ENCODE data around the gene NWD2.
A peak's percentile ranks its signal among the peaks of the same experiment; 100 is the strongest.
"Not testable (repeated sequence)": the region's sequence is repeated elsewhere in the genome, so short reads cannot be mapped to it uniquely, and the experiment has no call there.

Gene NWD2

GRCh38 chr4:37467223-37467622 lies 222.7 kb downstream of the NWD2 start:
- no peak for DNase-seq (ENCODE audit: low spot score)

- DNase-seq (ENCODE audit: low spot score): no peak
Observed at GRCh38 chr4:37467824-37468223, 223.3 kb downstream of the NWD2 start.

- DNase-seq (ENCODE audit: low spot score): no peak
Observed at GRCh38 chr4:37469286-37469685, 224.7 kb downstream of the NWD2 start.

- no peak for DNase-seq (ENCODE audit: low spot score)
Observed at GRCh38 chr4:37470245-37470644, 225.7 kb downstream of the NWD2 start.

GRCh38 chr4:37471093-37471492 lies 226.6 kb downstream of the NWD2 start:
- DNase-seq (ENCODE audit: low spot score): no peak

GRCh38 chr4:37471971-37472370 lies 227.4 kb downstream of the NWD2 start:
- peak; percentile 22 for DNase-seq (ENCODE audit: low spot score)

GRCh38 chr4:37473807-37474206 lies 229.3 kb downstream of the NWD2 start:
- DNase-seq (ENCODE audit: low spot score): no peak

- no peak for DNase-seq (ENCODE audit: low spot score)
Observed at GRCh38 chr4:37475087-37475486, 230.5 kb downstream of the NWD2 start.

GRCh38 chr4:37475776-37476175 lies 231.2 kb downstream of the NWD2 start:
- no peak for DNase-seq (ENCODE audit: low spot score)

GRCh38 chr4:37476256-37476655 lies 231.7 kb downstream of the NWD2 start:
- no peak for DNase-seq (ENCODE audit: low spot score)

- no peak for DNase-seq (ENCODE audit: low spot score)
Observed at GRCh38 chr4:37476691-37477090, 232.1 kb downstream of the NWD2 start.

- DNase-seq (ENCODE audit: low spot score): no peak
Observed at GRCh38 chr4:37477126-37477525, 232.6 kb downstream of the NWD2 start.

GRCh38 chr4:37478151-37478550 lies 233.6 kb downstream of the NWD2 start:
- no peak for DNase-seq (ENCODE audit: low spot score)

- no peak for DNase-seq (ENCODE audit: low spot score)
Observed at GRCh38 chr4:37480509-37480908, 236.0 kb downstream of the NWD2 start.

GRCh38 chr4:37481547-37482122 lies 237.1 kb downstream of the NWD2 start:
- DNase-seq (ENCODE audit: low spot score): no peak

- DNase-seq (ENCODE audit: low spot score): no peak
Observed at GRCh38 chr4:37482236-37482913, 237.8 kb downstream of the NWD2 start.

GRCh38 chr4:37483610-37484009 lies 239.1 kb downstream of the NWD2 start:
- DNase-seq (ENCODE audit: low spot score): no peak

GRCh38 chr4:37486166-37486565 lies 241.6 kb downstream of the NWD2 start:
- DNase-seq (ENCODE audit: low spot score): no peak

- no peak for DNase-seq (ENCODE audit: low spot score)
Observed at GRCh38 chr4:37487668-37488067, 243.1 kb downstream of the NWD2 start.

GRCh38 chr4:37489697-37490096 lies 245.2 kb downstream of the NWD2 start:
- no peak for DNase-seq (ENCODE audit: low spot score)

- no peak for DNase-seq (ENCODE audit: low spot score)
Observed at GRCh38 chr4:37490391-37491347, 246.1 kb downstream of the NWD2 start.

- not testable (repeated sequence) for DNase-seq (ENCODE audit: low spot score)
Observed at GRCh38 chr4:37495353-37495752, 250.8 kb downstream of the NWD2 start.

Measured in globus pallidus (tissue), 1 donor.